ENCODE measurements around the gene MTR.

- TF ChIP-seq POLR2A (IDR thresholded peaks at IDR 0.05), result no peak
- TF ChIP-seq, protein P1, sequence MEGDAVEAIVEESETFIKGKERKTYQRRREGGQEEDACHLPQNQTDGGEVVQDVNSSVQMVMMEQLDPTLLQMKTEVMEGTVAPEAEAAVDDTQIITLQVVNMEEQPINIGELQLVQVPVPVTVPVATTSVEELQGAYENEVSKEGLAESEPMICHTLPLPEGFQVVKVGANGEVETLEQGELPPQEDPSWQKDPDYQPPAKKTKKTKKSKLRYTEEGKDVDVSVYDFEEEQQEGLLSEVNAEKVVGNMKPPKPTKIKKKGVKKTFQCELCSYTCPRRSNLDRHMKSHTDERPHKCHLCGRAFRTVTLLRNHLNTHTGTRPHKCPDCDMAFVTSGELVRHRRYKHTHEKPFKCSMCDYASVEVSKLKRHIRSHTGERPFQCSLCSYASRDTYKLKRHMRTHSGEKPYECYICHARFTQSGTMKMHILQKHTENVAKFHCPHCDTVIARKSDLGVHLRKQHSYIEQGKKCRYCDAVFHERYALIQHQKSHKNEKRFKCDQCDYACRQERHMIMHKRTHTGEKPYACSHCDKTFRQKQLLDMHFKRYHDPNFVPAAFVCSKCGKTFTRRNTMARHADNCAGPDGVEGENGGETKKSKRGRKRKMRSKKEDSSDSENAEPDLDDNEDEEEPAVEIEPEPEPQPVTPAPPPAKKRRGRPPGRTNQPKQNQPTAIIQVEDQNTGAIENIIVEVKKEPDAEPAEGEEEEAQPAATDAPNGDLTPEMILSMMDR (IDR thresholded peaks at IDR 0.05), result no peak
Measured at GRCh38 chr1:236944556-236944955, 149.5 kb downstream of the MTR start.

All from thyroid gland (tissue), 4 donors.